SK-N-SH (cell line): ENCODE data around the gene SIGLEC15. TPM values are rescaled to one million over a fixed set of nuclear protein-coding genes. Genes with fewer than 3 reads are reported as not detected.

Experiments
- CTCF ChIA-PET: fragments of 300-600, 350-600 bp; formaldehyde crosslinking; extraction: SDS; loops from one replicate; lab custom pipeline; 2021; lab: Yijun Ruan, JAX
- POLR2A ChIA-PET: fragments of 350-600 bp; sonication (Branson Sonifier 250); formaldehyde crosslinking; extraction: SDS; loops from one replicate; lab custom pipeline; 2020; ENCODE audit warnings: antibody characterized with exemption, inconsistent platforms; lab: Yijun Ruan, JAX
- DNase-seq: peaks from one replicate; pipeline ENCODE4 v3.0.0; 2012
- H2AFZ ChIP-seq: fragments of 200-600 bp; sonication (generic); 2 replicates; pipeline ENCODE4 v1.8.1; 2016; ENCODE audit warnings: antibody characterized with exemption, mild to moderate bottlenecking, low read depth
- H3F3A ChIP-seq: fragments of 200-600 bp; sonication (generic); replicated peaks from 2 replicates; pipeline ENCODE3; 2016; ENCODE audit warnings: antibody characterized with exemption, mild to moderate bottlenecking; ENCODE audit not compliant: insufficient read depth
- H3K27ac ChIP-seq, 2 experiments: fragments of 200-500 bp in 1 of 2; fragments of 200-600 bp in 1 of 2; sonication (Bioruptor generic) in 1 of 2; sonication (generic), shearing (Covaris generic) in 1 of 2; 2 replicates each; pipeline versions ENCODE4 v1.5.1 to v1.6.1; 2014 to 2016; ENCODE audit warnings: low read depth in 2 of 2, inconsistent platforms in 1 of 2, low read length in 1 of 2, mild to moderate bottlenecking in 1 of 2, mixed read lengths in 1 of 2
- H3K27me3 ChIP-seq: fragments of 200-600 bp; sonication (generic), shearing (Covaris generic); 2 replicates; pipeline ENCODE4 v1.6.1; 2016; ENCODE audit warnings: mixed run types; ENCODE audit not compliant: insufficient read depth
- H3K36me3 ChIP-seq, 2 experiments: fragments of 200-500 bp in 1 of 2; fragments of 200-600 bp in 1 of 2; sonication (Bioruptor generic) in 1 of 2; sonication (generic) in 1 of 2; replicated peaks in 1 of 2; 2 replicates each; pipeline versions ENCODE3 to v1.5.1; 2014 to 2016; ENCODE audit warnings: low read length in 1 of 2, mild to moderate bottlenecking in 1 of 2; ENCODE audit not compliant: insufficient read depth in 2 of 2, control insufficient read depth in 1 of 2
- H3K4me1 ChIP-seq, 2 experiments: fragments of 200-500 bp in 1 of 2; fragments of 200-600 bp in 1 of 2; sonication (Bioruptor generic) in 1 of 2; sonication (generic), shearing (Covaris generic) in 1 of 2; 2 replicates each; pipeline versions ENCODE4 v1.5.1 to v1.6.1; 2014 to 2016; ENCODE audit warnings: low read depth in 1 of 2, low read length in 1 of 2, mixed run types in 1 of 2; ENCODE audit not compliant: insufficient read depth in 2 of 2, control insufficient read depth in 1 of 2
- H3K4me2 ChIP-seq: fragments of 200-600 bp; sonication (generic), shearing (Covaris generic); 2 replicates; pipeline ENCODE4 v1.6.1; 2017; ENCODE audit warnings: mixed run types
- H3K4me3 ChIP-seq, 2 experiments: fragments of 200-500 bp in 1 of 2; fragments of 200-600 bp in 1 of 2; sonication (Bioruptor generic) in 1 of 2; sonication (generic), shearing (Covaris generic) in 1 of 2; 2 replicates each; pipeline versions ENCODE4 v1.5.1 to v1.8.1; 2014 to 2016; ENCODE audit warnings: low read depth in 2 of 2, inconsistent platforms in 1 of 2, low read length in 1 of 2, mild to moderate bottlenecking in 1 of 2, mixed read lengths in 1 of 2, moderate library complexity in 1 of 2
- H3K79me2 ChIP-seq: fragments of 200-600 bp; sonication (generic); 2 replicates; pipeline ENCODE4 v1.8.1; 2017; ENCODE audit warnings: mild to moderate bottlenecking; ENCODE audit not compliant: insufficient read depth
- H3K9ac ChIP-seq: fragments of 200-600 bp; sonication (generic); 2 replicates; pipeline ENCODE4 v1.6.1; 2017; ENCODE audit warnings: mixed run types
- H3K9me2 ChIP-seq: fragments of 200-600 bp; sonication (generic); 2 replicates; pipeline ENCODE4 v1.6.1; 2017; ENCODE audit warnings: mixed run types
- H3K9me3 ChIP-seq: fragments of 200-600 bp; sonication (generic); 2 replicates; pipeline ENCODE4 v1.6.1; 2017; ENCODE audit warnings: mixed run types, mild to moderate bottlenecking, moderate library complexity
- H4K20me1 ChIP-seq: fragments of 200-600 bp; sonication (generic); 2 replicates; pipeline ENCODE4 v1.6.1; 2017; ENCODE audit warnings: mild to moderate bottlenecking, mixed run types; ENCODE audit not compliant: insufficient read depth
- GATA2 ChIP-seq: sonication (generic); formaldehyde crosslinking; IDR thresholded peaks from 2 replicates; pipeline ENCODE4 v1.5.0; 2020; ENCODE audit warnings: mild to moderate bottlenecking, missing genetic modification reagents
- RFX5 ChIP-seq: IDR thresholded peaks from 2 replicates; pipeline ENCODE4 v1.6.1; 2012; ENCODE audit warnings: mild to moderate bottlenecking, improper control_type of control experiment, low read length
- YY1 ChIP-seq: IDR thresholded peaks from 2 replicates; pipeline ENCODE4 v1.4.0; 2012; ENCODE audit warnings: low read depth, mild to moderate bottlenecking
- WGBS: methylation state at CpG from one replicate; pipeline ENCODE4 v1.1.6; 2017; ENCODE audit warnings: low lambda C conversion rate; 5-methylcytosine and 5-hydroxymethylcytosine counted together
- polyA plus RNA-seq, 3 experiments: library from polyadenylated mRNA; depleted of rRNA; stranded (reverse); fragments of >200 nt; gene quantifications; 2 replicates each; pipeline ENCODE4 v1.2.3, GENCODE V29; 2012
- small RNA-seq, 7 experiments: library from RNA; depleted of rRNA; stranded (forward); fragments of <200 nt; gene quantifications; one replicate each; pipeline ENCODE3, GENCODE V24; 2012

The SIGLEC15 gene
- polyA plus RNA-seq, 1 of the 3 experiments (the other 2 are of a cell fraction): 0.10 TPM

GRCh38 chr18:45891806-45892205 is 66.3 kb downstream of the SIGLEC15 start:
- whole genome bisulfite sequencing: 91% methylated on average over 2 of the region's 2 CpGs
- CTCF ChIA-PET: interaction anchor here (4.4 kb wide), 1 partner anchor 12 kb away, joined by 21 read pairs; no protein-coding TSS in a partner anchor
- H3K36me3 ChIP-seq: peaks cover 58 to 70% of the 10 kb centered on the region in 2 experiments

More at GRCh38 chr18:45891806-45892205, 66.3 kb downstream of the SIGLEC15 start:
- no peak for DNase-seq
- H3K4me3 ChIP-seq: no peak overlapping the region
- H4K20me1 ChIP-seq: no peaks in the 10 kb centered on the region
- H3K27ac ChIP-seq: no peak overlapping the region
- H3K9me2 ChIP-seq: no peaks in the 10 kb centered on the region
- H2AFZ ChIP-seq: no peak overlapping the region
- H3K9ac ChIP-seq: no peak overlapping the region
- H3K4me1 ChIP-seq: no peaks in the 10 kb centered on the region
- H3K79me2 ChIP-seq: peaks cover 14% of the 10 kb centered on the region; the same call in 1 of the 2 replicates
- H3F3A ChIP-seq: peaks cover 5% of the 10 kb centered on the region
- no peaks in the 10 kb centered on the region for H3K9me3 ChIP-seq
- POLR2A ChIA-PET: no interaction called here
- H3K4me2 ChIP-seq: no peak overlapping the region
- TF ChIP-seq GATA2 (CRISPR knock-in tag) (no peak), YY1 (no peak), RFX5 (no peak)
- TF ChIP-seq, all 33 proteins: peak for 0
- no peaks in the 10 kb centered on the region for H3K27me3 ChIP-seq

Small RNA genes lying within 50 kb of the gene (small RNA-seq; reads per million reads assigned to genes)
- gene AC087685.1: 0 reads per million in 7 experiments

Other genes starting within 250 kb of the SIGLEC15 start
- 0.03 TPM in 2 replicates for gene SLC14A2, start 210.2 kb upstream of the SIGLEC15 start, polyA plus RNA-seq (2012; rRNA removed)
- 2.4 and 4.5 TPM in 2 replicates for gene SLC14A1, start 101.5 kb upstream of the SIGLEC15 start, polyA plus RNA-seq (2012; rRNA removed)
- gene EPG5, start 141.7 kb downstream of the SIGLEC15 start, polyA plus RNA-seq (2012; rRNA removed): 13.6 and 18.9 TPM in 2 replicates
- gene PSTPIP2, start 246.6 kb downstream of the SIGLEC15 start, polyA plus RNA-seq (2012; rRNA removed): 9.5 and 9.8 TPM in 2 replicates